Smooth muscle cell (in vitro differentiated cells): ENCODE results near the gene EGR4. TPM values are rescaled to one million over a fixed set of nuclear protein-coding genes. Genes with fewer than 3 reads are reported as not detected.

Source experiments
- DNase-seq: peaks from one replicate; lab custom pipeline; 2025; ENCODE audit not compliant: unreplicated experiment; lab: John Stamatoyannopoulos, UW
- H2AFZ ChIP-seq: fragments of 200-600 bp; sonication (generic); 2 replicates; pipeline ENCODE4 v1.6.0; 2016; ENCODE audit warnings: antibody characterized with exemption, low read depth, mild to moderate bottlenecking
- H3F3A ChIP-seq: fragments of 200-600 bp; sonication (generic); 2 replicates; pipeline ENCODE4 v1.6.0; 2017; ENCODE audit warnings: antibody characterized with exemption, low read depth
- H3K27ac ChIP-seq: fragments of 200-600 bp; sonication (generic); 2 replicates; pipeline ENCODE4 v1.5.1; 2016; ENCODE audit warnings: low read depth, mild to moderate bottlenecking
- H3K27me3 ChIP-seq: fragments of 200-600 bp; sonication (generic); 2 replicates; pipeline ENCODE4 v1.6.1; 2016; ENCODE audit warnings: low read depth, mild to moderate bottlenecking
- H3K36me3 ChIP-seq: fragments of 200-600 bp; sonication (generic); 2 replicates; pipeline ENCODE4 v1.5.1; 2016; ENCODE audit warnings: low read depth
- H3K4me1 ChIP-seq: fragments of 200-600 bp; sonication (generic); 2 replicates; pipeline ENCODE4 v1.5.1; 2016; ENCODE audit warnings: low read depth
- H3K4me2 ChIP-seq: fragments of 200-600 bp; sonication (generic); 2 replicates; pipeline ENCODE4 v1.6.0; 2016; ENCODE audit warnings: mild to moderate bottlenecking
- H3K4me3 ChIP-seq: fragments of 200-600 bp; sonication (generic); 2 replicates; pipeline ENCODE4 v1.5.1; 2016; ENCODE audit warnings: mild to moderate bottlenecking
- H3K79me2 ChIP-seq: fragments of 200-600 bp; sonication (generic); 2 replicates; pipeline ENCODE4 v1.6.0; 2016; ENCODE audit warnings: low read depth, mild to moderate bottlenecking
- H3K9ac ChIP-seq: fragments of 200-600 bp; sonication (generic); 2 replicates; pipeline ENCODE4 v1.6.0; 2016; ENCODE audit warnings: low read depth
- H3K9me3 ChIP-seq: fragments of 200-600 bp; sonication (generic); replicated peaks from 2 replicates; pipeline ENCODE4 v1.5.1; 2016; ENCODE audit warnings: low read depth
- H4K20me1 ChIP-seq: fragments of 200-600 bp; sonication (generic); 2 replicates; pipeline ENCODE4 v1.6.0; 2016; ENCODE audit warnings: low read depth
- CTCF ChIP-seq: fragments of 200-600 bp; sonication (generic); IDR thresholded peaks from 2 replicates; pipeline ENCODE4 v1.5.1; 2017; ENCODE audit warnings: borderline replicate concordance, mild to moderate bottlenecking, antibody characterized with exemption; ENCODE audit not compliant: insufficient read depth, poor library complexity, severe bottlenecking
- WGBS: methylation state at CpG from one replicate; pipeline ENCODE4 v1.1.7; 2016; ENCODE audit warnings: low lambda C conversion rate; 5-methylcytosine and 5-hydroxymethylcytosine counted together
- polyA plus RNA-seq: library from polyadenylated mRNA; unstranded; fragments of >200 nt; fragmentation: Nextera tagmentation; extraction: Ambion mirVana; gene quantifications from 2 replicates; pipeline ENCODE4 v1.2.1, GENCODE V29; 2016
- total RNA-seq: library from RNA; depleted of rRNA; stranded (reverse); fragments of >200 nt; gene quantifications from 2 replicates; pipeline ENCODE4 v1.2.3, GENCODE V29; 2014

The EGR4 gene
- total and polyA plus RNA-seq, 2 experiments from 2014 or later: 0.99 to 7.2 TPM

GRCh38 chr2:73259704-73260337 is 33.5 kb downstream of the EGR4 start:
- Histone ChIP-seq H3K4me2 (no peak overlapping the region), H2AFZ (no peak overlapping the region), H3K4me1 (no peaks in the 10 kb centered on the region), H3K27me3 (no peaks in the 10 kb centered on the region), H3K9me3 (no peaks in the 10 kb centered on the region), H3K79me2 (no peaks in the 10 kb centered on the region), H3K9ac (no peak overlapping the region), H3K36me3 (no peaks in the 10 kb centered on the region), H4K20me1 (no peaks in the 10 kb centered on the region), H3K27ac (no peak overlapping the region), H3K4me3 (no peak overlapping the region), H3F3A (no peaks in the 10 kb centered on the region)
- WGBS: 94% methylated on average over 4 of the region's 4 CpGs
- no peak for TF ChIP-seq CTCF
- no peak for DNase-seq

- H3K9ac ChIP-seq: no peak overlapping the region
- no peak for DNase-seq
- H3F3A ChIP-seq: no peaks in the 10 kb centered on the region
- no peaks in the 10 kb centered on the region for H3K79me2 ChIP-seq
- no peaks in the 10 kb centered on the region for H3K9me3 ChIP-seq
- H3K27me3 ChIP-seq: no peaks in the 10 kb centered on the region
- H3K4me1 ChIP-seq: no peaks in the 10 kb centered on the region
- H4K20me1 ChIP-seq: no peaks in the 10 kb centered on the region
- no peaks in the 10 kb centered on the region for H3K36me3 ChIP-seq
- TF ChIP-seq CTCF: no peak
- no peak overlapping the region for H3K4me2 ChIP-seq
- no peak overlapping the region for H2AFZ ChIP-seq
- H3K4me3 ChIP-seq: no peak overlapping the region
- 92% methylated on average over 8 of the region's 8 CpGs for WGBS
- no peak overlapping the region for H3K27ac ChIP-seq
These were observed 34.1 kb downstream of the EGR4 start for GRCh38 chr2:73259276-73259675.

GRCh38 chr2:73258913-73259215 is 34.5 kb downstream of the EGR4 start:
- no peak overlapping the region for H3K4me2 ChIP-seq
- DNase-seq: no peak
- H3K27ac ChIP-seq: no peak overlapping the region
- no peaks in the 10 kb centered on the region for H3K9me3 ChIP-seq
- no peaks in the 10 kb centered on the region for H3K4me1 ChIP-seq
- WGBS: 97% methylated on average over 9 of the region's 9 CpGs
- H3K9ac ChIP-seq: no peak overlapping the region
- no peak overlapping the region for H2AFZ ChIP-seq
- no peaks in the 10 kb centered on the region for H3K36me3 ChIP-seq
- no peaks in the 10 kb centered on the region for H3F3A ChIP-seq
- no peaks in the 10 kb centered on the region for H3K79me2 ChIP-seq
- no peak for TF ChIP-seq CTCF
- no peak overlapping the region for H3K4me3 ChIP-seq
- H3K27me3 ChIP-seq: no peaks in the 10 kb centered on the region
- H4K20me1 ChIP-seq: no peaks in the 10 kb centered on the region

GRCh38 chr2:73258186-73258912 is 35.0 kb downstream of the EGR4 start:
- Histone ChIP-seq H3K36me3 (no peaks in the 10 kb centered on the region), H3F3A (no peaks in the 10 kb centered on the region), H4K20me1 (no peaks in the 10 kb centered on the region), H3K9ac (no peak overlapping the region), H3K4me1 (no peaks in the 10 kb centered on the region), H3K4me2 (no peak overlapping the region), H3K79me2 (no peaks in the 10 kb centered on the region), H3K4me3 (no peak overlapping the region), H3K9me3 (no peaks in the 10 kb centered on the region), H3K27me3 (no peaks in the 10 kb centered on the region), H3K27ac (no peak overlapping the region), H2AFZ (no peak overlapping the region)
- TF ChIP-seq CTCF: no peak
- WGBS: 93% methylated on average over 8 of the region's 8 CpGs
- no peak for DNase-seq
